Spinal cord (tissue), 10 donors: ENCODE data around the gene SRGAP2B. TPM values are rescaled to one million over a fixed set of nuclear protein-coding genes. Genes with fewer than 3 reads are reported as not detected.
"Not testable (repeated sequence)": the region's sequence is repeated elsewhere in the genome, so short reads cannot be mapped to it uniquely, and the experiment has no call there.

ENCODE experiments used
- DNase-seq, 6 donors: peaks; one replicate each; pipeline versions ENCODE4 v3.0.0 to v3.0.0-alpha.2; 2013 to 2015; ENCODE audit warnings: low spot score in 6 of 6, low read depth in 4 of 6
- H3K27ac ChIP-seq: one replicate; pipeline ENCODE4 v1.5.1; 2013; ENCODE audit warnings: low read depth, low read length, control low read depth
- H3K27me3 ChIP-seq: one replicate; pipeline ENCODE4 v1.6.1; 2013; ENCODE audit warnings: low read length; ENCODE audit not compliant: control insufficient read depth, insufficient read depth
- H3K36me3 ChIP-seq: one replicate; pipeline ENCODE4 v1.6.1; 2013; ENCODE audit warnings: low read length; ENCODE audit not compliant: control insufficient read depth, insufficient read depth
- H3K4me1 ChIP-seq: one replicate; pipeline ENCODE4 v1.6.1; 2013; ENCODE audit warnings: low read length; ENCODE audit not compliant: control insufficient read depth, insufficient read depth
- H3K4me3 ChIP-seq: one replicate; pipeline ENCODE4 v1.5.1; 2013; ENCODE audit warnings: low read depth, low read length, control low read depth
- H3K9me3 ChIP-seq: one replicate; pipeline ENCODE4 v1.6.1; 2013; ENCODE audit warnings: low read length; ENCODE audit not compliant: control insufficient read depth, insufficient read depth
- WGBS: methylation state at CpG from one replicate; pipeline ENCODE4 v1.1.5; 2013; ENCODE audit warnings: missing lambda C conversion rate; ENCODE audit not compliant: insufficient coverage; 5-methylcytosine and 5-hydroxymethylcytosine counted together
- polyA plus RNA-seq, 2 donors: library from polyadenylated mRNA; unstranded; fragments of 120-200 nt; gene quantifications; one replicate each; pipeline ENCODE4 v1.2.1, GENCODE V29; 2013; ENCODE audit not compliant: insufficient read length in 2 of 2
- total RNA-seq, 2 donors: library from RNA; depleted of rRNA in 1 of 2; stranded (reverse); fragments of 120-200 nt in 1 of 2; fragments of >200 nt in 1 of 2; gene quantifications; one replicate each; pipeline versions ENCODE4 v1.2.3 to v1.2.4, GENCODE V29; 2013 to 2014
- donor health status: healthy.

The SRGAP2B gene
- total and polyA plus RNA-seq, 4 donors, result 56.2 to 84.3 (median 64.9) TPM

GRCh38 chr1:144985550-144986170, 109.5 kb downstream of the SRGAP2B start:
- not testable (repeated sequence) for DNase-seq, H3K36me3 ChIP-seq, H3K27me3 ChIP-seq, H3K4me3 ChIP-seq, H3K9me3 ChIP-seq, H3K4me1 ChIP-seq, H3K27ac ChIP-seq
- WGBS, result no CpG with 5 or more reads among the region's 7 CpGs

DNA sequence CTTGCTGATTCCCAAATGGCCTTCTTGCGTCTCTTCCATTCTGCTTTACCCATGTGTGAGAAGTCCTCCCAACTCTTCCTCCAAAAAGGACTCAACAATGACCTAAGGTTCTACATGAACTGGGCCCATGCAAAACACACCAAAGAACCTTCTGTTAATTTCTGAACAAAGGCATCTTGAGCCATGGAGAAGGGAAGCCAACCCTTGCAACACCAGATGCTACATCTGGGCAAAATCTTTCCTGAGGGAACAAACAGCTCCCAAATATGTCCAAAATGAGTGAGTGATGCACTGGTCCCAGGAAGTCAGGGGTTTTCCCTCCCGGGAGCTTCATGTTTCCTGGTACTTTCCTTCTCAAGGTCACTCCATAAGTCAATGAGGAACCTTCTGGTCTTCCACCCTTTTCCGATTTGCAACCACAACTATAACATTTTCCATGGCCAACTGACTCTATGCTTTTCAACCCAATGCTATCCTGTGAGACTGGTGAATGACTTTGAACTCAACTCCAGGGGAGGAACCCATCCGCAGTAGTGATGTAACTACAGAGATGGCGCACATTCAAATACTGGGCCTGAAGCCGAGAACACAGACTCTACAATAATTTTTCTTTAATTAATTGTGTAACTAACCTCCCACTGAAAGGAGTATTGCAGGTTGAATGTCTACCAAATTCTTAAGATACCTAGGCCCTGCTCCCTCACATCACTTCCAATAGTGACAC, 112.2 kb downstream of the SRGAP2B start:
- no CpG with 5 or more reads among the region's 6 CpGs for WGBS

DNA sequence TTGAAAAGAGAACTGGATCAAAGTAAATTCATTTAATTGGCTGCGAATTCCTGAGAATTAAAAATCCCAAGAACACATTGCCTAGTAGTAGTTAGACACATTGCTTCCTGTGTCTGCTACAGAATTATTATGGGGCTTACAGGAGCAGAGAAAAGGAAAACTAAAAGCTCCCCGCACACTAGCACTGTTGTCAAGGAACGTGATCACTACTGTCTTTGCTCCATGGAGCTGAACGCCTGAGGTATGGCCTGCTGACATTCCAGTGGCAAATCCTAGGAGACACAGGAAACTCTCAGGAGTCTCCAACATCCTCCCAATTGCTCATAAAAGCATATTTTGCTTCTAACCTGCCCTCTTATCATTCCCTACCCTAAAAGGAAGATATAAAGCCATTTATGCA, 114.0 kb downstream of the SRGAP2B start:
- not testable (repeated sequence) for H3K9me3 ChIP-seq, H3K36me3 ChIP-seq, DNase-seq, H3K27me3 ChIP-seq, H3K27ac ChIP-seq, H3K4me1 ChIP-seq, H3K4me3 ChIP-seq
- WGBS, result no CpG with 5 or more reads among the region's 4 CpGs

More for the DNA sequence above, 112.2 kb downstream of the SRGAP2B start:
- not testable (repeated sequence) for H3K4me3 ChIP-seq, H3K27ac ChIP-seq, H3K4me1 ChIP-seq, H3K27me3 ChIP-seq, DNase-seq, H3K9me3 ChIP-seq, H3K36me3 ChIP-seq

GRCh38 chr1:144979960-144980595, 115.0 kb downstream of the SRGAP2B start:
- not testable (repeated sequence) for DNase-seq, H3K9me3 ChIP-seq
- no CpG with 5 or more reads among the region's 5 CpGs for WGBS

GRCh38 chr1:144977856-144978255, 117.3 kb downstream of the SRGAP2B start:
- no CpG with 5 or more reads among the region's 2 CpGs for WGBS
- not testable (repeated sequence) for H3K4me1 ChIP-seq, DNase-seq, H3K4me3 ChIP-seq, H3K9me3 ChIP-seq, H3K36me3 ChIP-seq, H3K27me3 ChIP-seq, H3K27ac ChIP-seq

More at GRCh38 chr1:144979960-144980595, 115.0 kb downstream of the SRGAP2B start:
- not testable (repeated sequence) for H3K27ac ChIP-seq, H3K4me1 ChIP-seq, H3K27me3 ChIP-seq, H3K4me3 ChIP-seq, H3K36me3 ChIP-seq

GRCh38 chr1:144971936-144972335, 123.2 kb downstream of the SRGAP2B start:
- not testable (repeated sequence) for H3K4me1 ChIP-seq, H3K9me3 ChIP-seq
- WGBS, result no CpG with 5 or more reads among the region's 3 CpGs

DNA sequence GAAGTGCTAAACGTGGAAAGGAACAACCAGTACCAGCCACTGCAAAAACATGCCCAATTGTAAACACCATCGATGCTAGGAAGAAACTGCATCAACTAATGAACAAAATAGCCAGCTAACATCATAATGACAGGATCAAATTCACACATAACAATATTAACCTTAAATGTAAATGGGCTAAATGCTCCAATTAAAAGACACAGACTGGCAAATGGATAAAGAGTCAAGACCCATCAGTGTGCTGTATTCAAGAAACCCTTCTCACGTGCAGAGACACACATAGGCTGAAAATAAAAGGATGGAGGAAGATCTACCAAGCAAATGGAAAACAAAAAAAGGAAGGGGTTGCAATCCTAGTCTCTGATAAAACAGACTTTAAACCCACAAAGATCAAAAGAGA, 128.6 kb downstream of the SRGAP2B start:
- not testable (repeated sequence) for H3K4me3 ChIP-seq, H3K27me3 ChIP-seq, H3K4me1 ChIP-seq, H3K36me3 ChIP-seq, DNase-seq, H3K9me3 ChIP-seq, H3K27ac ChIP-seq
- WGBS, result no CpG with 5 or more reads among the region's 3 CpGs

More at GRCh38 chr1:144971936-144972335, 123.2 kb downstream of the SRGAP2B start:
- not testable (repeated sequence) for H3K4me3 ChIP-seq, H3K27ac ChIP-seq, H3K27me3 ChIP-seq, H3K36me3 ChIP-seq, DNase-seq

DNA sequence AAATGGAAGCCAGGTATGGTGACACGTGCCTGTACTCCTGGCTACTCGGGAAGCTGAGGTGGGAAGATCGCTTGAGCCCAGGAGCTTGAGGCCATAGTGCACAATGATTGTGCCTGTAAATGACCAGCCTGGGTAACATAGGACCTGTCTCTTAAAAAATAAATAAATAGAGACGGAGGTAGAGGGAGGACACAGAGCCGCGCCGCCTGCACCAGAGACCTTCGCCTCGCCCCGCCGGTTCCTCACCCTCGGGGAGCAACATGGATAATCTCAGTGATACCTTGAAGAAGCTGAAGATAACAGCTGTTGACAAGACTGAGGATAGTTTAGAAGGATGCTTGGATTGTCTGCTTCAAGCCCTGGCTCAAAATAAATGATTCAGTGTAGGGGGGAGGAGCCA, 130.4 kb downstream of the SRGAP2B start:
- H3K27me3 ChIP-seq, H3K36me3 ChIP-seq, H3K4me1 ChIP-seq, DNase-seq, H3K9me3 ChIP-seq, H3K4me3 ChIP-seq, H3K27ac ChIP-seq: not testable (repeated sequence)
- WGBS, result no CpG with 5 or more reads among the region's 12 CpGs

DNA sequence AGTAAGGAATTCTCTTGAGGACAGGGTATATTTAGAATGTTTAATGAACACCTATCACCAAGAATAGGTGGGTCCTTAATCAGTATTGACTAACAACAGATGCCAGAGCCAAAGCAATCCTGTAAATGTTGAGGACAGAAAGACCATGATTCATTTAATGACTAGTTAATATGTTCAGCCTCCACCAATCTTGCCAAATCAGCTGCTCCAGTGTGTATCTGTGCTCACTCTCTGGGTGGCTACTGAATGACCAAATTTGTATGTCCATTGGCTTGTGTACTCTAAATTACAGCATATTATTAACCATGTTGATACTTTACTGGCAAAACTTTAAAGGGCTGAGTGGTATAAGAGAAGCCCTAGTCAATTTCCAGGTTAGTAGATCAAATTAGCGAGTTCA, 130.9 kb downstream of the SRGAP2B start:
- not testable (repeated sequence) for H3K27me3 ChIP-seq, H3K9me3 ChIP-seq, H3K36me3 ChIP-seq, H3K27ac ChIP-seq, H3K4me1 ChIP-seq, DNase-seq, H3K4me3 ChIP-seq
- WGBS, result no CpG with 5 or more reads among the region's 1 CpG

DNA sequence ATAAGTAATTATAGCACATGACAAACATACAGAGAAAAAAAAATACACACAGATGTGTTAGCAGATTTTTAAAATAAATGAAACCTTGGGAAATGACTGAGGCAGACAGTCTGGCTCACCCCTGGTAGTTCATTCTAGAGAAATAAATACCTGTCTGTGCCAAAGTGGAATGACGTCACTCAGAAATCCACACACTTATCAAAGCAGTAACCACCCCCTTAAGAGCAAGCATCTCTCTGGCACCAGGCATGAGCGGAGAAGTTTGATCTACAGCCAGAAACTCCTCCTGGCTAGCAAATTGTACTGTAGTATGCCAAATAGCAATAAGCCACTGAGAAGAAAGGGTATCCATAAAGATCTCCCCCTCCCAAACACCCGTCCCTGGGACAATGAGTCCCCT, 131.6 kb downstream of the SRGAP2B start:
- H3K4me3 ChIP-seq, H3K4me1 ChIP-seq: not testable (repeated sequence)
- WGBS, result no CpG with 5 or more reads among the region's 3 CpGs

More for the DNA sequence above, 131.6 kb downstream of the SRGAP2B start:
- not testable (repeated sequence) for DNase-seq, H3K9me3 ChIP-seq, H3K27ac ChIP-seq, H3K27me3 ChIP-seq, H3K36me3 ChIP-seq
